Fibroblast of villous mesenchyme (primary cell): ENCODE measurements around the gene FRRS1. TPM values are rescaled to one million over a fixed set of nuclear protein-coding genes. Genes with fewer than 3 reads are reported as not detected.
"Not testable (repeated sequence)": the region's sequence is repeated elsewhere in the genome, so short reads cannot be mapped to it uniquely, and the experiment has no call there.

Source experiments
- DNase-seq: peaks from one replicate; pipeline ENCODE4 v3.0.0-alpha.2; 2010; ENCODE audit warnings: low read depth
- H3K4me3 ChIP-seq: 2 replicates; pipeline ENCODE4 v1.5.1; 2011; ENCODE audit warnings: low read depth, mild to moderate bottlenecking, low read length
- total RNA-seq: library from RNA; depleted of rRNA; stranded (reverse); fragments of >200 nt; gene quantifications from 2 replicates; pipeline ENCODE4 v1.2.3, GENCODE V29; 2012
- TF ChIP-seq, protein P1 (sequence below): IDR thresholded peaks from 2 replicates; pipeline ENCODE4 v1.5.1; 2012; ENCODE audit warnings: low read depth, mild to moderate bottlenecking, low read length; ENCODE audit not compliant: insufficient read depth

Gene FRRS1
- total RNA-seq, 1 donor, result 20.7 TPM

GRCh38 chr1:99801584-99801983, 35.1 kb upstream of the FRRS1 start:
- H3K4me3 ChIP-seq, result no peak overlapping the region
- no peak for DNase-seq
- TF ChIP-seq, protein P1, sequence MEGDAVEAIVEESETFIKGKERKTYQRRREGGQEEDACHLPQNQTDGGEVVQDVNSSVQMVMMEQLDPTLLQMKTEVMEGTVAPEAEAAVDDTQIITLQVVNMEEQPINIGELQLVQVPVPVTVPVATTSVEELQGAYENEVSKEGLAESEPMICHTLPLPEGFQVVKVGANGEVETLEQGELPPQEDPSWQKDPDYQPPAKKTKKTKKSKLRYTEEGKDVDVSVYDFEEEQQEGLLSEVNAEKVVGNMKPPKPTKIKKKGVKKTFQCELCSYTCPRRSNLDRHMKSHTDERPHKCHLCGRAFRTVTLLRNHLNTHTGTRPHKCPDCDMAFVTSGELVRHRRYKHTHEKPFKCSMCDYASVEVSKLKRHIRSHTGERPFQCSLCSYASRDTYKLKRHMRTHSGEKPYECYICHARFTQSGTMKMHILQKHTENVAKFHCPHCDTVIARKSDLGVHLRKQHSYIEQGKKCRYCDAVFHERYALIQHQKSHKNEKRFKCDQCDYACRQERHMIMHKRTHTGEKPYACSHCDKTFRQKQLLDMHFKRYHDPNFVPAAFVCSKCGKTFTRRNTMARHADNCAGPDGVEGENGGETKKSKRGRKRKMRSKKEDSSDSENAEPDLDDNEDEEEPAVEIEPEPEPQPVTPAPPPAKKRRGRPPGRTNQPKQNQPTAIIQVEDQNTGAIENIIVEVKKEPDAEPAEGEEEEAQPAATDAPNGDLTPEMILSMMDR, result no peak

GRCh38 chr1:99793861-99794260, 27.4 kb upstream of the FRRS1 start:
- DNase-seq, H3K4me3 ChIP-seq: not testable (repeated sequence)

GRCh38 chr1:99789715-99790114, 23.3 kb upstream of the FRRS1 start:
- H3K4me3 ChIP-seq, result no peak overlapping the region
- TF ChIP-seq, protein P1, result no peak
- no peak for DNase-seq

GRCh38 chr1:99788896-99789295, 22.5 kb upstream of the FRRS1 start:
- H3K4me3 ChIP-seq, result no peak overlapping the region
- DNase-seq, result no peak
- TF ChIP-seq, protein P1, result no peak

DNA sequence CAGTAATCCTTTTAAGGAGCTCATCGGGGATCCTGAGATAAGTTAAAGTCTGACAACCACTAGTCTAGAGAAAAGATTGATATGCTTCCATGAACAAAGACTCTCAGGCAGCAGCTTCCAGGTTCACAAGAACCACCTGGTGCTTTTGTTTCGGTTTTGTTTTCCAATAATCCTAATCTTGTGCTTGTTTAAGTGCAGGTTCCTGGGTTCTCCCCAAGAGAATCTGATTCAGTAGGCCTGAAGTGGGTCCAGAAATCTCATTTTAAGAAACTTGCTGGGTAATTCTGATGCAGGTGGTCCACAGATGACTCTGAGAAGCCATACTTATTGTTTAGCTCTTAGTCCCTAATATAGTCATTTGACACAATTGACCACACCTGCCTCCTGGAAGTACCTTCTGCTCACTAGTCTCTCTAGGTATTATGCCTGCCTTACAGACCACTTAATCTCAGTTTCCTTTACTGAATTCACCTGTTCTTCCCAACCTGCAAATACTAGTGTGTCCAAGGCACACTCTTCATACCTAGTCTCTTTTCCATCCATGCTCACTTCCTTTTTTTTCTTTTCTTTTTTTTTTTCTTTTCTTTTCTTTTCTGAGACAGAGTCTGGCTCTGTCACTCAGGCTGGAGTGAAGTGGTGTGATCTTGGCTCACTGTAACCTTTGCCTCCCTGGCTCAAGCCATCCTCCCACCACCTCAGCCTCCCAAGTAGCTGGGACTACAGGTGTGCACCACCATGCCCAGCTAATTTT, 20.5 kb upstream of the FRRS1 start:
- TF ChIP-seq, protein P1, result no peak
- H3K4me3 ChIP-seq, result no peak overlapping the region
- DNase-seq, result no peak

- TF ChIP-seq, protein P1, result no peak
- DNase-seq, result no peak
- no peak overlapping the region for H3K4me3 ChIP-seq
Measured at GRCh38 chr1:99784809-99785255, 18.4 kb upstream of the FRRS1 start.

- TF ChIP-seq, protein P1, result no peak
- no peak overlapping the region for H3K4me3 ChIP-seq
- DNase-seq, result no peak
Measured at GRCh38 chr1:99784143-99784542, 17.7 kb upstream of the FRRS1 start.
